DMS114 treated with DMSO at 0.1 percent for 48 hours (cell line): Measurements from ENCODE around the gene CBFA2T3.

Experiments used
- DNase-seq: peaks from one replicate; lab custom pipeline; 2025; ENCODE audit not compliant: unreplicated experiment; lab: John Stamatoyannopoulos, UW

Gene CBFA2T3

DNA sequence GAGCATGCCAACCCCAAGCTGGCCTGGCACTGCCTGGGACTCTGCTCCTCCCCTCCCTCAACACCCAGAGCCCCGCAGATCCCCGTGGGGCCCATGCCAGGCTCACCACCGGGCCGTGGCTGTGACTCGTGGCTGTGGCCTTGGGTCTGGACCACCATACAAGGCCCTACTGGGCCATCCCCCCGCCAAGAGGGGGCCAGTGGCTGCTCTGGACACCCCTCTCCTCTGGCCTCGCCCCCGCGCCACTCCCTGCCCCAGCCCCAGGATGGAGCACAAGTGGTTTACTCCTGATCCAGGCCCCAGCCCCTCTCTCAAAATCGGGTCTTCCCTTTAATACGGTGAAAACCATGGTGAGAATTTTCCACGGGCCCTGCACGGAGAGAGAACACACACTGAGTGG, 113.6 kb downstream of the CBFA2T3 start:
- DNase-seq: no peak

DNA sequence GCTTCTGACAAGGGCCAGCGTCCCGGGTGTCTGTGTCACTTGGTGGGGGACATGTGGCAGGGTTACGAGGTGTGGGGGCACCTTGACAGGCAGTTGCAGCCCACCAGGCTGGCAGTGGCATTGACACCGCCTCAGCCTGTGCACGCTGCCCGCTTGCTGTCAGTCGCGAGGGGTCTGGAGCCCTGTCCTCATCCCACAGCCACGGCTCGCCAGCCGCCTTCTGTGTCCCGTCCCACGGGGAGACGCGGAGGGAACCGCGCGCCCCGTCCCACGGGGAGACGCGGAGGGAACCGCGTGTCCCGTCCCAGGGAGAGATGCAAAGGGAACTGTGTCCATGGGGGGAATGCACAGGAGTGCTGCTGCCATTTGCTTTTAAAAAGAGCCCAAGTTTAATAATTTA, 114.0 kb downstream of the CBFA2T3 start:
- no peak for DNase-seq

GRCh38 chr16:88861359-88861758, 115.6 kb downstream of the CBFA2T3 start:
- no peak for DNase-seq

DNA sequence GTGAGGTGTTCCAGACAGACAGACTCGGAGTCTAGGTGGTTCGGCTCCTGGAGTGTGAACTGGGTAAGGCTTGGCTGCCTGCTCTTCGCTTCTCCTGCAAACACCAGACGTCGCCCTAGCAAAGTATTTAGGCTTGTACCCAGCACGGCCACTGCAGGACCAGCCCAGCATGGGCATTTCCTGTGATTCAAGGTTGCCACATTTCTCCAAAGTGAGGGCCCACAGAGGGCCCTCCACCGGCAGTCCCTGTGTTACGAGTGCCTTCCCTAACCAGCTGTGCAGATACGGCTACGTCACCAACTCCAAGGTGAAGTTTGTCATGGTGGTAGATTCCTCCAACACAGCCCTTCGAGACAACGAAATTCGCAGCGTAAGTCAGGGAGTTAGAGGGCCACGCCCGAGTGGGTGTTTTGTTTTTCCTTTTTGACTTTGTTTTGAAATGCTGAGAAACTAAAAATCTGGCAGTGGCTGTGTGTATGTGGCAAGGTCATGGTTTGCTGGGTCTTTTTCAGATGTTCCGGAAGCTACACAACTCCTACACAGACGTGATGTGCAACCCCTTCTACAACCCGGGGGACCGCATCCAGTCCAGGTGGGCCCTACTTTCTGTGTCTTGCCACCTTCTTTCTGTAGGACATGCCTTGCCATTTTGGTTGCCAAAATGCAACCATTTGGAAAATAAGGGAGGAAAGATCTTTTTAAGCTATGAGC, 117.5 kb downstream of the CBFA2T3 start:
- no peak for DNase-seq

GRCh38 chr16:88857728-88858339, 119.2 kb downstream of the CBFA2T3 start:
- peak; percentile 31 for DNase-seq

- peak; percentile 89 for DNase-seq
Measured at GRCh38 chr16:88856828-88857727, 119.9 kb downstream of the CBFA2T3 start, which contains the start of the genes GALNS and TRAPPC2L. TSS of gene GALNS (minus strand) at chr16:88856947. CDS start at chr16:88856877, 70 bp downstream. TSS of gene TRAPPC2L (plus strand) at chr16:88857127. CDS start at chr16:88857151, 24 bp downstream.

DNA sequence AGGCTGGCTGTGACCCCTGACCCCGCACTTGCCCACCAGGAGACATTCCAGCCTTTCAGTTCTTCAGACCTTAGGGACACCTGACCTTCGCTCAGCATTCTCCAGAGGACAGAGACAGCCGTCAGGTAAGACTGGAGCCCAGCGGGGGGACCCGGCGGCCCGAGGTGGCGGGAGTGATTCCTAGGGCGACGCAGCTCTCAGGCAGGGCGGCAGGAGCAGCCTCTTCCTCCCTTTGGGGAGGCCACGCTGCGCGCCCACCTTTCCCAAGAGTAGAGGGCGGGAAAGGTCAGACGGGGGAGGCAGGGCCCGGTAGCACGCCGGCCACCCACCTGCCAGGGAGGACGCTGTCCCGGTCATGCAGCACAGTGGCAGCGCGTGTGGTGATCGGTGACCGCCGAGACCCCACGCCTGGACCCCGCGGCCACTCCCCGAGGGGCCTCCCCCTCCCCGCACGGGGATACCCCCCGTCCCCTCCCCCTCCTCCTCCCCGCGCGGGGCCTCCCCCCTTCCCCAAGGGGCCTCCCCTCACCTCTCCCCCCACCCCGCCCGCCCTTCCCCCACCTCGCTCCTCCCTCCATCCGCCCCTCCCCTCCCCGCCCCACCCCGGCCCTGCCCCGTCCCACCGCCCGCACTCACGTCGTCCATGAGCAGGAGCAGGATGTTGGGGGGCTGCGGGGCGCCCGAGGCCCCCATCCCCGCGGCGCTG, 120.7 kb downstream of the CBFA2T3 start:
- no peak for DNase-seq

- DNase-seq: no peak
Measured at GRCh38 chr16:88855736-88856121, 121.3 kb downstream of the CBFA2T3 start.

- no peak for DNase-seq
Measured at GRCh38 chr16:88855176-88855575, 121.8 kb downstream of the CBFA2T3 start.

GRCh38 chr16:88854306-88855111, 122.5 kb downstream of the CBFA2T3 start:
- no peak for DNase-seq

- DNase-seq: no peak
Measured at GRCh38 chr16:88853325-88853941, 123.6 kb downstream of the CBFA2T3 start.

GRCh38 chr16:88851616-88852015, 125.4 kb downstream of the CBFA2T3 start:
- no peak for DNase-seq

DNA sequence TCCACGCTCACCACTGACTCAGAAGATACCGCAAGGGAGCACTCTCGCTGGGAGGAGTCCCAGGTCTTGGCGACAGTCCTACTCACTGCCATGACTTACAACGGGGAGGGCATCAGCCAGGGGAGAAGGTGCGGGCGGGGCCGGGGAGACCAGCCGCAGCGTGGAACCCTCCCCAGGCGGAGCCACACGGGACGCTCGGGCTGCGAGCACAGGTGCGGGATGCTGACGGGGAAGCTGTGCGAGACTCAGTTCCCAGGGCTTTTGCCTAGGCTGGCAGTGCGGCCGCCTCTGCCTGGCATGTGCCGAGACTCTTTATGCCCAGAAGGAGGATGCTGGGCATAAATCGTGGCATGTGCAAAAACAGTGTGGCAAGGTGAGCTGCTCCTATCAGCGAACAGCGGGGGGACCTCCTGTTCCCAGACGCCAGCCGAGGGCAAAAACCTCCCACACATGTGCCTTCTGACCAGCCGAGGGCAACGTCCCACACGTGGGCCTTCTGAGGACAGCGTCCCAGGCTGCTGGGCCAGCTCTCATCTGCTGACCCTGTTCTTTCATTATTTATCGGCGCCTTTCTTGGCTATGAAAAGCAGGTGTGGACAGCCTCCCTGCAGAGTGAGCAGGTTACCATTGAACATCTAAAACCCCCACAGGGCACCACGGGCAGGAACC, 126.3 kb downstream of the CBFA2T3 start:
- DNase-seq: no peak

- no peak for DNase-seq
Measured at GRCh38 chr16:88848557-88848956, 128.4 kb downstream of the CBFA2T3 start.

DNA sequence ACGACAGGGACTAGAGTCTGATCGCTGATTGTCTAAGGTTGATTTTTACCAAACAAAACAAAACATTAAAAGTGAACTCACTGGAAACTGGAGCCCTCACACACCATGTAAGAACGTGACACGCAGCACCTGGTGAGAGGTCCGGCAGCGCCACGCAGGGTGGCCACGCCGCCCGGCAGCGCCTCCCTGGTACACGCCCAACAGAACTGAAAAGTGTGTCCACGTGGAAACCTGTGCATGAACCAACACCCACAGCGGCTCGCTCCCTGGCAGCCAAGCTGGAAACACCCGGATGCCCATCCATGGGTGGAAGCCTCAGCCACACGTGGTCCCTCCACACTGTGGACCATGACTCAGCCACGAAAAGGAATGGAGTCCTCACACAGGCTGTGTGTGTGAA, 129.4 kb downstream of the CBFA2T3 start:
- no peak for DNase-seq

DNA sequence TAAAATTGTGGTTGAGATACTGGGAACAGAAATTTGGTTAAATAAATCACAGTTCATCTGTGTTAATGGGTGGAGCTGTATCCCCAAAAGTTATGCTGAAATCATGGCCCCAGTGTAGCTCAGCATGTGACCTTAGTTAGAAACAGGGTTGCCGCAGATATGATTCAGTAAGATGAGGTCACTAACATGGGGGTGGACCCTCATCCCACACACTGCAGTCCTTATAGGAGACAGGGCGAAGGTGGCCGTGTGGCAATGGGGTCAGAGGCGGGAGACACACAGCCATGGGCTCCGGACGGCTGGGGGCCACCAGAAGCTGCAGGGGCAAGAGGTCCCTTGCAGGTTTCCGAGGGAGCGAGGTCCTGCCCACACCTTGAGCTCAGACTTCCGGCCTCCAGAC, 130.9 kb downstream of the CBFA2T3 start:
- DNase-seq: no peak

DNA sequence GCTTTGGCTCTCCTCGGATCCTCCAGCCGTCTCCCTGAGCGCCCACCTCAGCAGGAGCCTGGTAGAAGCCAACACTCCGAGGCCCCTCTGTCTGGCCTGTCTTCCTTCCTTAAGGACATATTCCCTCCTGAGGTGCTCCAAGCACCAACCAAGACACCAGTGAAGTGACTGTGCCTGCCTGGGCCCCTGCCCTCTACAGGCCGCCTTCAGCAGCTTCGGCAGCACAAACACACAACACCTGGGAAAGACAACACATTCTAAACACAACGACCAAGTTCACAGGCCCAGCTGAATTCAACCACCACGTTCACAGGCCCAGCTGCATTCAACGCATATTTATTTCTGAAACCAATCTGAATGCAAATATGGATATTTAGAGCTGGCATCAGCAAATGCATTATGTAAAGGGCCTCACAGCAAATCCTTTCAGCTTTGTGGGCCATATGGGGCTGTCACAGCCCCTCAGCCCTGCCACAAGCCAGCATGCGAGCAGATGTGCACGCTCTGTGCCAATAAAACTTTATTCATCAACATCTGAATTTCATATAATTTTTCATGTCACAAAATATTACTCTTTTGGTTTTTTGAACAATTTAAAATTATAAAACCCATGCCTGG, 132.5 kb downstream of the CBFA2T3 start:
- no peak for DNase-seq

DNA sequence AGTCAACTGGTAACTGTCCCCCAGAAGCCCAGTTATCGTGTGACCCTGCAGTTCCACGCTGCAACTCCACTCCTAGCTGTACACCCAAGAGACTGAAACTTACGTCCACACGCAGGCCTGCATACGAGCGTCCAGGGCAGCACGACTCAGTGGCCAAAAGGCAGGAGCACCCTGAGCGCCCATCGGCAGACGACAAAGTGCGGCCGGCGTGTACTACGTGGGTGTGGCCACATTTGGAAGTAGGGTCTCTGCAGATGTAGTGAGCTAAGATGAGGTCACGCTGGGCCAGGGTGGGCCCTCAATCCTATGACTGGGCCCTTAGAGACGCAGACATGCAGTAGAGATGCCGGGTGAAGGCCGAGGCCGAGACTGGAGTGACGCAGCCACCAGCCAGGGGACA, 133.8 kb downstream of the CBFA2T3 start:
- no peak for DNase-seq

DNA sequence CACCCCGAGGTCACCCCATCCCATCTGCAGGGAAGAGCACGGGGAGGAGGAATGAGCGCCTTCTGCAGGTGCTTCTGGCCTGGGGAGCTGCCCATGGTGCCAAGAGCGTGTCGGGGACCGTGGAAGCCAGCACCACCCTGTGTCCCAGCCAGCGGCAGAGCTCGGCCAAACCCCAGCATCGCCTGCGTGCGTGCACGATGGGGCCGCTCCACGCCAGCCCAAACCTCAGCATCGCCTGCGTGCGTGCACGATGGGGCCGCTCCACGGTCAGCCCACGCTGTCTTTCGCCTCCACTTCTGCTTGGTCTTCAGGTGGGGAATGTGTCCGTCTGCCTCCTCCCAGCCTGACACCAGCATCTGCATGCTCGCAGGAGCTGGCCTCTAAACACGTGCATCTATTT, 134.2 kb downstream of the CBFA2T3 start:
- no peak for DNase-seq
